Neuronal stem cell (in vitro differentiated cells): ENCODE data around the gene TRAF3.

ENCODE experiments used
- DNase-seq: peaks from one replicate; pipeline ENCODE4 v3.0.0-alpha.2; 2013; ENCODE audit warnings: low spot score
- H2AFZ ChIP-seq: one replicate; pipeline ENCODE4 v1.6.1; 2013; ENCODE audit warnings: mild to moderate bottlenecking, low read length, inconsistent platforms
- H2AK5ac ChIP-seq: 2 replicates; pipeline ENCODE4 v1.6.1; 2013; ENCODE audit warnings: low read depth, mild to moderate bottlenecking, inconsistent platforms, low read length, moderate library complexity, mixed read lengths
- H2BK120ac ChIP-seq: 2 replicates; pipeline ENCODE4 v1.6.1; 2013; ENCODE audit warnings: low read depth, mild to moderate bottlenecking, inconsistent platforms, low read length, moderate library complexity, mixed read lengths
- H2BK12ac ChIP-seq: one replicate; pipeline ENCODE4 v1.6.1; 2013; ENCODE audit warnings: low read length, inconsistent platforms
- H2BK15ac ChIP-seq: 2 replicates; pipeline ENCODE4 v1.6.1; 2013; ENCODE audit warnings: mild to moderate bottlenecking, low read length, inconsistent platforms, mixed read lengths
- H2BK5ac ChIP-seq: one replicate; pipeline ENCODE4 v1.6.1; 2013; ENCODE audit warnings: inconsistent platforms, mild to moderate bottlenecking, low read length, moderate library complexity
- H3K14ac ChIP-seq: one replicate; pipeline ENCODE4 v1.6.1; 2013; ENCODE audit warnings: low read length, inconsistent platforms
- H3K18ac ChIP-seq: 2 replicates; pipeline ENCODE4 v1.6.1; 2013; ENCODE audit warnings: low read length, inconsistent platforms
- H3K23ac ChIP-seq: 2 replicates; pipeline ENCODE4 v1.6.1; 2013; ENCODE audit warnings: low read depth, mild to moderate bottlenecking, mixed read lengths, low read length, inconsistent platforms; ENCODE audit not compliant: poor library complexity
- H3K27ac ChIP-seq: replicated peaks from 3 replicates; pipeline ENCODE4 v1.5.1; 2013; ENCODE audit warnings: low read length, inconsistent platforms
- H3K27me3 ChIP-seq, 3 experiments: 2 replicates each; pipeline ENCODE4 v1.6.1; 2013; ENCODE audit warnings: low read length in 3 of 3, mild to moderate bottlenecking in 2 of 3, inconsistent platforms in 1 of 3, low read depth in 1 of 3, mixed read lengths in 1 of 3, moderate library complexity in 1 of 3; ENCODE audit not compliant: control insufficient read depth in 3 of 3, insufficient read depth in 3 of 3
- H3K36me3 ChIP-seq, 2 donors: replicated peaks in 1 of 2; 2 replicates each; pipeline ENCODE4 v1.6.1; 2013; ENCODE audit warnings: low read length in 2 of 2; ENCODE audit not compliant: control insufficient read depth in 2 of 2, insufficient read depth in 2 of 2
- H3K4ac ChIP-seq: 2 replicates; pipeline ENCODE4 v1.6.1; 2013; ENCODE audit warnings: inconsistent platforms, mild to moderate bottlenecking, low read length, moderate library complexity
- H3K4me1 ChIP-seq, 2 donors: 1 replicate in 1 of 2; 2 replicates in 1 of 2; pipeline ENCODE4 v1.6.1; 2013; ENCODE audit warnings: low read length in 2 of 2, low read depth in 1 of 2; ENCODE audit not compliant: control insufficient read depth in 2 of 2, insufficient read depth in 1 of 2
- H3K4me2 ChIP-seq: one replicate; pipeline ENCODE4 v1.6.1; 2013; ENCODE audit warnings: mild to moderate bottlenecking, low read length, inconsistent platforms; ENCODE audit not compliant: insufficient read depth, poor library complexity, severe bottlenecking
- H3K4me3 ChIP-seq, 2 donors: 2 replicates each; pipeline ENCODE4 v1.5.1; 2013; ENCODE audit warnings: low read length in 2 of 2, mild to moderate bottlenecking in 2 of 2, inconsistent platforms in 1 of 2, moderate library complexity in 1 of 2
- H3K79me1 ChIP-seq: one replicate; pipeline ENCODE4 v1.6.1; 2013; ENCODE audit warnings: low read depth, mild to moderate bottlenecking, inconsistent platforms, low read length, moderate library complexity
- H3K9ac ChIP-seq: one replicate; pipeline ENCODE4 v1.6.1; 2013; ENCODE audit warnings: mild to moderate bottlenecking, low read depth, low read length, inconsistent platforms; ENCODE audit not compliant: poor library complexity
- H3K9me3 ChIP-seq, 2 donors: replicated peaks in 1 of 2; 2 replicates each; pipeline versions ENCODE3 to v1.6.1; 2013; ENCODE audit warnings: low read length in 2 of 2, mild to moderate bottlenecking in 2 of 2, inconsistent platforms in 1 of 2, low read depth in 1 of 2, mixed read lengths in 1 of 2, moderate library complexity in 1 of 2; ENCODE audit not compliant: control insufficient read depth in 2 of 2, insufficient read depth in 1 of 2
- H4K8ac ChIP-seq: one replicate; pipeline ENCODE4 v1.6.1; 2013; ENCODE audit warnings: low read depth, mild to moderate bottlenecking, inconsistent platforms, low read length, moderate library complexity
- H4K91ac ChIP-seq: one replicate; pipeline ENCODE4 v1.6.1; 2013; ENCODE audit warnings: low read length, low read depth, mild to moderate bottlenecking, inconsistent platforms; ENCODE audit not compliant: poor library complexity
- WGBS, 2 donors: extraction: QIAGEN DNeasy Blood & Tissue Kit; methylation state at CpG; one replicate each; pipeline ENCODE4 v1.1.7; 2013; ENCODE audit warnings: missing lambda C conversion rate in 2 of 2, mixed read lengths in 1 of 2; ENCODE audit not compliant: insufficient read length in 2 of 2, insufficient replicate concordance in 1 of 2; ENCODE audit errors: extremely low coverage in 2 of 2; 5-methylcytosine and 5-hydroxymethylcytosine counted together

The TRAF3 gene

DNA sequence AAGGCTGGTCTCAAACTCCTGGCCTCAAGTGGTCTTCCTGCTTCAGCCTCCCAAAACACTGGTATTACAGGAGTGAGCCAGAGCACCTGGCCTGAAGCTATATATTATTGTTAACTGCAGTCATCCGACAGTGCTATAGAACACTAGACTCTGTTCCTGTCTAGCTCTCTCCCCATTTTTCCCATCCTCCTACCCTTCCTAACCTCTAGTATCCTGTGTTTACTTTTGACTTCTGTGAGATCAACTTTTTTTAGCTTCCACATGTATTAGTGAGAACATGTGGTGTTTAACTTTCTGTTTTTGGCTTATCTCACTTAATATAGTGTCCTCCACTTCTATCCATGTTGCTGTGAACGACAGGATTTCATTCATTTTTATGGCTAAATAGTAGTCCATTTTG is 34.7 kb downstream of the TRAF3 start:
- H3K4ac ChIP-seq, result no peak overlapping the region
- H3K4me2 ChIP-seq, result no peak overlapping the region
- peaks cover 2% of the 10 kb centered on the region for H3K79me1 ChIP-seq
- no peak overlapping the region for H3K9ac ChIP-seq
- no peak overlapping the region for H3K27ac ChIP-seq
- H3K9me3 ChIP-seq, result no peaks in the 10 kb centered on the region
- no peaks in the 10 kb centered on the region for H3K4me1 ChIP-seq
- H4K91ac ChIP-seq, result no peak overlapping the region
- no peak overlapping the region for H3K4me3 ChIP-seq
- WGBS, 2 donors, result no CpG with 5 or more reads among the region's 2 CpGs
- no peak overlapping the region for H3K23ac ChIP-seq
- no peak overlapping the region for H3K18ac ChIP-seq
- no peaks in the 10 kb centered on the region for H3K27me3 ChIP-seq
- H3K36me3 ChIP-seq, result no peaks in the 10 kb centered on the region
- H2BK15ac ChIP-seq, result no peak overlapping the region
- no peak for DNase-seq
- no peak overlapping the region for H4K8ac ChIP-seq
- H2BK12ac ChIP-seq, result no peak overlapping the region
- H2BK5ac ChIP-seq, result no peak overlapping the region
- H3K14ac ChIP-seq, result no peak overlapping the region
- no peak overlapping the region for H2AK5ac ChIP-seq
- H2AFZ ChIP-seq, result no peak overlapping the region
- no peak overlapping the region for H2BK120ac ChIP-seq

DNA sequence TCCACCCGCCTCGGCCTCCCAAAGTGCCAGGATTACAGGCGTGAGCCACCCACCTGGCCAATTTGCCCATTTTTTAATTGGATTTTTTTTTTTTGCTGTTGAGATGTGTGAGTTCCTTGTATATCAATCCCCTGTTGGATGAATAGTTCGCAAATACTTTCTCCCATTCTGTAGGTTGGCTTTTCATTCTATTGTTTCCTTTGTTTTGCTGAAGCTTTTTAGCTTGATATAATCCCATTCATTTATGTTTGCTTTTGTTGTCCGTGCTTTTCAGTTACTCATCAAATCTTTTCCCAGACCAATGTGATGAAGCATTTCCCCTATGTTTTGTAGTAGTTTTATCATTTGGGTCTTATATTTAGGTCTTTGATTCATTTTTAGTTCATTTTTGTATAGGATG is 36.4 kb downstream of the TRAF3 start:
- H3K9me3 ChIP-seq, result no peaks in the 10 kb centered on the region
- H3K4me2 ChIP-seq, result no peak overlapping the region
- H3K27me3 ChIP-seq, result no peaks in the 10 kb centered on the region
- no peaks in the 10 kb centered on the region for H3K36me3 ChIP-seq
- no peak overlapping the region for H4K8ac ChIP-seq
- H3K9ac ChIP-seq, result no peak overlapping the region
- WGBS, 2 donors, result no CpG with 5 or more reads among the region's 5 CpGs
- H3K4me3 ChIP-seq, result no peak overlapping the region
- H2AK5ac ChIP-seq, result no peak overlapping the region
- no peak overlapping the region for H3K18ac ChIP-seq
- no peak for DNase-seq
- H3K79me1 ChIP-seq, result peaks cover 2% of the 10 kb centered on the region
- no peak overlapping the region for H2BK12ac ChIP-seq
- H3K4ac ChIP-seq, result no peak overlapping the region
- H3K4me1 ChIP-seq, result no peaks in the 10 kb centered on the region
- H3K27ac ChIP-seq, result no peak overlapping the region
- H2AFZ ChIP-seq, result no peak overlapping the region
- no peak overlapping the region for H4K91ac ChIP-seq
- H3K14ac ChIP-seq, result no peak overlapping the region
- H2BK15ac ChIP-seq, result no peak overlapping the region
- no peak overlapping the region for H2BK5ac ChIP-seq
- no peak overlapping the region for H3K23ac ChIP-seq
- no peak overlapping the region for H2BK120ac ChIP-seq

DNA sequence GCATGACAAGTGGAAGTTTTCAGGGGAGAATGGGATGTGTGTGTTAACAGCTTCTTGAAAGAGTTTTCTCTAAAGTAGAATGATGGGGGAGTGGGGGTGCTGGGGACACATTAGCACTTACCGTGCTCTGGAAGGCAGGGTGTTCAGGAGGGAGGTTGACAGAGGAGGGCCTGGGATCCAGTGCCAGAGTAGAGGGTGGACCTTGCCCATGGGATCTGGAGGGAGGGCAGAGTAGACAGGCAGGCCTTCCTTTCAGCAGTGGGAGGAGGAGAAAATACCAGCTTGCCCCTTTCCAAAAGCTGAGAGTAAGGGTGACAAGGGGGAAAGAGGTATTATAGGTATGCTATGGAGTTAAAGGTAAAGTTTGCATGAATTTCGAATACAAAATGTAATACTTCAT is 40.1 kb downstream of the TRAF3 start:
- H3K4ac ChIP-seq, result no peak overlapping the region
- no peak for DNase-seq
- H3K4me2 ChIP-seq, result no peak overlapping the region
- no CpG with 5 or more reads among the region's 2 CpGs for whole genome bisulfite sequencing, 2 donors
- H2BK5ac ChIP-seq, result no peak overlapping the region
- no peak overlapping the region for H2BK12ac ChIP-seq
- no peak overlapping the region for H2BK120ac ChIP-seq
- no peak overlapping the region for H2BK15ac ChIP-seq
- no peaks in the 10 kb centered on the region for H3K9me3 ChIP-seq
- H2AK5ac ChIP-seq, result no peak overlapping the region
- H3K9ac ChIP-seq, result no peak overlapping the region
- no peak overlapping the region for H3K18ac ChIP-seq
- no peak overlapping the region for H4K8ac ChIP-seq
- no peak overlapping the region for H3K27ac ChIP-seq
- no peaks in the 10 kb centered on the region for H3K27me3 ChIP-seq
- H3K79me1 ChIP-seq, result peaks cover 2% of the 10 kb centered on the region
- H4K91ac ChIP-seq, result no peak overlapping the region
- H3K4me3 ChIP-seq, result no peak overlapping the region
- no peak overlapping the region for H2AFZ ChIP-seq
- no peaks in the 10 kb centered on the region for H3K4me1 ChIP-seq
- no peaks in the 10 kb centered on the region for H3K36me3 ChIP-seq
- H3K23ac ChIP-seq, result no peak overlapping the region
- no peak overlapping the region for H3K14ac ChIP-seq

DNA sequence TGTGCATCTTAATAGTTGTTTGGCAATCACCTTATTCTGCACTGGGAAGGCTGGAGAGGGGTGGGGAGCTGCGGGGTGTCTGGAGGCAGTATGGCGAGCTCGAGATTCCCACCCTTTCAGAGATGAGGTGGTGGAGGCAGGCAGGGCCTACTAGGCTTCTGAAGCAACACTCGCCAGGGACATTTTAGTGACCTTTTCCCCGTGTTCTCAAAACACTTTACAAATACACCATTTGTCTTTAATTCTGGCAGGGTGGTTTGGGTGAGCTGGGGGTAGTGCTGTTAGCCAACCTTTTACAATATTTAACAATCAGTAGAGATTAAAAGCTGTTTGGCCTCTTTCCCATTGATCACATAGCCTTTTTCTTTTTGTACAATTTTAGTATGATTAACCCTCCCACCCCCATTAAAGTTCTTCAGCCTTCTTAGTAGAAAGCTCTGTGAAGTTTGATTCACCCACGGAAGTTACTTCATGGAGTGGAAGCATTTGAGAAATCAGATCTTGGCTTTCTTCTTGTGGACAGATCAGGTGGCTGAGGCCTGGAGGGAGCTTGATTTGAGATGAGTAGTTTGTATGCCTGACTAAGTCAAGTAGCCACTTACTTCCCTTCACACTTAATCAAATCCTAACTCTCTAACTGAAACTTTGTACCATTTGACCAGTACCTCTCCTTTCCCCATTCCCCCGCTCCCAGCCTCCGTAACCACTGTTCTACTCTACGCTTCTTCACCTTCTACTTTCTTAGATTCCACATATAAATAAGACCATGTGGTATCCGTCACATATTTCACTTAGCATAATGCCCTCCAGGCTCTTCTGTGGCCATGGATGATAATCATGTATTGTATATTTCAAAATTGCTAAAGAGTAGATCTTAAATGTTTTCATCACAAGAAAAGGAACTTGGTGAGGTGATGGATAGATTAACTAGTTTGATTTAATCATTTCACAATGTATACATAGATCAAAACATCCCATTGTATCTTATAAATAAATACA is 41.0 kb downstream of the TRAF3 start:
- Histone ChIP-seq H3K4me2 (no peak overlapping the region), H4K91ac (no peak overlapping the region), H3K9ac (no peak overlapping the region), H2BK120ac (no peak overlapping the region), H4K8ac (no peak overlapping the region), H3K23ac (no peak overlapping the region), H3K27me3 (no peaks in the 10 kb centered on the region), H3K27ac (no peak overlapping the region), H3K4me1 (peaks cover 0 to under 1% of the 10 kb centered on the region in 2 donors), H3K4ac (no peak overlapping the region), H3K14ac (no peak overlapping the region), H3K36me3 (no peaks in the 10 kb centered on the region), H2AFZ (no peak overlapping the region), H2BK12ac (no peak overlapping the region), H3K9me3 (no peaks in the 10 kb centered on the region), H2BK15ac (no peak overlapping the region), H3K4me3 (no peak overlapping the region), H2BK5ac (no peak overlapping the region), H2AK5ac (no peak overlapping the region), H3K18ac (no peak overlapping the region), H3K79me1 (peaks cover 2% of the 10 kb centered on the region)
- no CpG with 5 or more reads among the region's 10 CpGs for WGBS, 2 donors
- no peak for DNase-seq
